Mucosa of gallbladder (tissue), 1 donor: ENCODE data around the gene AGBL1. TPM values are rescaled to one million over a fixed set of nuclear protein-coding genes. Genes with fewer than 3 reads are reported as not detected.

ENCODE experiments used
- DNase-seq: peaks from one replicate; pipeline ENCODE4 v3.0.0-alpha.2; 2020; ENCODE audit warnings: low spot score
- total RNA-seq: library from RNA; stranded (reverse); gene quantifications from one replicate; pipeline ENCODE4 v1.2.1, GENCODE V29; 2021
- donor health status: DM: no; HTN: no; CAD: no.

AGBL1 gene
- total RNA-seq, 1 donor from 2014 or later: not detected

DNA sequence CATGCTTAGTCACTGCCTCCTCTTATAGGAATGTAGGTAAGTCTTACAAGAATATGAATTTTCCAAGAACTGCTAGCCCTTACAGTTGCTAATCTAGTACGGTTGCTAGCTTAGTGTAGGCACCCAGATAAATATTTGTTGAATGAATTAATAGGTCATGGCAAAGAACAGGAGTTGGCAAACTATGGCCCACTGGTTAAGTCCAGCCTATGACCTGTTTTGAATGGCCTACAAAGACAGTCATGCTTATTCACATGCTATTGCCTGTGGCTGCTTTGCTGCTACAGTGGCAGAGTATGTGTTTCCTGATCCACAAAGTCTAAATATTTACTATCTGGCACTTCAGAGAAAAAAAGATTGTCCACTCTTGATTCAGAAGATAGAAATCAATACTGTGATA, 631.8 kb downstream of the AGBL1 start:
- no peak for DNase-seq

DNA sequence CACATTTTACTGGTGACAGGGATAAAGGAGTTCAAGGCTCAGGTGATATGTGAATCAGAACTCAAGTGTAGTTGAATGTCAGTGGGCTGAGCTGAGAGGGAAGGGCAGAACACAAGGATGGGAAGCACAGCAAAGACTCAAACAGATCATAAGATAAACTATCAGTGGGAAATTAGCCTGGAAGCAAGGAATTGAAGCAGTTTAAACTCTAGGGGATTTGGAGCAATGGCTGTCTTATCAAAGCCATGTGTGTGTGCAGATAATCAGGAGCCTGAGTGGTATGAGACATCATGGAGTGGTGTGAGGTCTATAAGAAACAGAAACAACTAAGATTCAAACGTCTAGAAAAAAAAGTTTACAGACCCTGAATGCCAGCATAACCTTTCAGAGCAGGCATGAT, 634.6 kb downstream of the AGBL1 start:
- DNase-seq: no peak

DNA sequence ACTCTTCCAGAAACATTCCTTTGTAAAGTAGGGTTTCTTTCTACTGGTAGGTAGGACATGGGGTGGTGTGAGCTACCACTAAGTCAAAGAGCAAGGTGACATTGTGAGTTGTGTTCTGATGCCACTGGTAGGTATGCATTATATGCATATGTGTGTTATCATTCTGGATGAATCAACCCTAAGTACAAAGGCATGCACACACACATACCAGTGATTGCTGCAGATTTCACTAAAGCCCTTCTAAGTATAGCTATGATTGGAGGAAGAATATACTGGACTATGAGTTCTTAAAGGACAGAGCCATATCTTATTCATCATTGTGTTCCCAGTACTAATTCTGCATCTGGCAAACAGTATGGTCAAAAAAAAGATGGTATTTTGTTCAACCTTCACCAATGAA, 646.0 kb downstream of the AGBL1 start:
- no peak for DNase-seq

DNA sequence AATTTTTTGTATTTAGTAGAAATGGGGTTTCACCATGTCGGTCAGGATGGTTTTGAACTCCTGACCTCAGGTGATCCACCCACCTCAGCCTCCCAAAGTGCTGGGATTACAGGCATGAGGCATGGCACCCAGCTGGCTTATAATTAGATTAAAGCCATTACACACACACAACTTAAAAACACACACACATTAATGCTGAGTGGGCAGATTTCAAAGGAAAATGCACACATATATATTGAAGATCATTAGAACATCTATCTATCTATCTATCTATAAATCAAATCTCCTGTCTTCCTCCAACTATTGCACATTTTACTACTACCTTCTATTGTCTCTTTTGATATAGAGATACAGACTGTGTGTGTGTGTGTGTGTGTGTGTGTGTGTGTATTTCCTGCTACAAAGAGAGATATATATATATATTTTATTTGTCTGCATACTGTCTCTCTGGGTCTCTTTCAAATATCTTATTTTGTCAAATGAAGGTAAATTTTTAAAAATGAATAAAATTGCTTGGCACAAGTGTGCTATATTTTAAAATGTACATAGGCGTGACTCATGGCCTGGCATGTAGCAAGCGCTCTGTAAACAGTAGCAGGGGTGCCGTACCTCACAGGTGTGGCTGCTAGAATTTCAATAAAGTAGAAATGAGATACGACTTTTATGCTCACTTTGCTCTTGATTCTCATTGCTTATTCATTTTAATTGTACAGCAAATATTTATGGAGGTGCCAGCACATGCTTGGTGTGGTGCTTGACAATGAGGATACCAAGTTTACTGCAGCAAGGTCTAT, 655.8 kb downstream of the AGBL1 start:
- DNase-seq: no peak

DNA sequence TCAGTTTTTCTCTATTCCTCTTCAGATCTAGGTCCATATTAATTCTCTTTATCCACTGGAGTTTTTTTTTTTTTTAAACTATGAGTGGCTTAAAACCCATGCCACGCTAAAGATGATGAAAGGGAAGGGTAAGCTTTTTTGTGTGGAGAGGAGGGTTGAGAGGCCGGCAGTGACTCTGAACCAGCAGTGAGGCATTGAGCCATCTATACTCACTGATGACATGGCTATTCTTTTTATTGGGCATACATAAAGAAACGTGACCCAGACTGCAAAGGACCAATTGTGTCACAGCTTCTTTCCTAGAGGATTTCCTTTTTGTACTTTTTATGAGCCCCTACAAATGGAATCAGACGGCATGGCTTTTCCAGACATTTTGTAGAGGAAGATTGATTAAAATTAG, 662.2 kb downstream of the AGBL1 start:
- no peak for DNase-seq

DNA sequence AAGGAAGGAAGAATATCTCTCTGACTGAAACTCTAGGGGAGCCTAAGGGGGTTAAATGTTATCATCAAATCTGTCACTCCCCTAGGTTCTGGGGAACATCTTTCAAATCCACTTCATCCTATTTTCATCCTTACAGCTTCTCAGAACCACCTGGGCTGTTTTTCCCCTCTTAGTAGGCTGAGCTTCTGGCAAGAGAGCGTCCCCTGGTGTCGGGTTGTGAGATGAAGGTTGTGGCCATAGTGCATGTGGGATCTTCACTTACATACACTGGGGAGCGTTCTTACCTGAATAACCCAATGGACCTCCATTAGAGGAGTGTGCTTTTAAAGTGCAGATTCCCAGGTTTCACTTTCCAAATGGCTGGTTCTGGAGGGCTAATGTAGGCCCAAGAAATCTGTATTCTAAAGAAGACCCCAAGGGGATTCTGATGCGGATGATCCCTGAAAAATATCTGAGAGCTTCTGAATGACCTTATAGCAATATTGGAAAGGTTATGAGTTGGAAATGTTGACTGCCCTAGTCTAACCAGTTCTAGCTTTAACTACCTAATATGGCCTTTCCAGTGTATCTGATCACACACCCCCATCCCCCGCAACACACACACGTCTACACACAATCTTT, 663.7 kb downstream of the AGBL1 start:
- DNase-seq: peak; percentile 11

GRCh38 chr15:86744198-86744780, 664.6 kb downstream of the AGBL1 start:
- DNase-seq: no peak

GRCh38 chr15:86751116-86751515, 671.4 kb downstream of the AGBL1 start:
- DNase-seq: no peak

DNA sequence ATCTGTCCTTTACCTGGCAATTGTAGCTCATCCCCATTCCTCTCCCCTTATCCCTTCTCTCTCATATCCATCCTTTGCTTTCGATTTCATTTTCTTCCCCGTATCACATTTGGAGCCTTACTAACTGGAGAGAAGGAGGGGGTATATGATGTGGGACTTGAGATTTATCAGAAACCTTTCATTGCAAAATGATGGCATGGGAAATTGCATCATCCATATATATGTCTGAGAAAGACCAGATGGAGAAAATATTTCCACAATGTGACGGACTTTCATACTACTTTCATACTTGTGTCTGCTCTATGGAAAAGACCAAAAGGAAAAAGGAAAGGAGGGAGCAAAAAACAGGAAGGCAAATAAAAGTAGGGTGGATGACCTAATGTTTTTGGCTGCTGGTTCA, 675.2 kb downstream of the AGBL1 start:
- DNase-seq: no peak

GRCh38 chr15:86756688-86757087, 677.0 kb downstream of the AGBL1 start:
- DNase-seq: no peak

DNA sequence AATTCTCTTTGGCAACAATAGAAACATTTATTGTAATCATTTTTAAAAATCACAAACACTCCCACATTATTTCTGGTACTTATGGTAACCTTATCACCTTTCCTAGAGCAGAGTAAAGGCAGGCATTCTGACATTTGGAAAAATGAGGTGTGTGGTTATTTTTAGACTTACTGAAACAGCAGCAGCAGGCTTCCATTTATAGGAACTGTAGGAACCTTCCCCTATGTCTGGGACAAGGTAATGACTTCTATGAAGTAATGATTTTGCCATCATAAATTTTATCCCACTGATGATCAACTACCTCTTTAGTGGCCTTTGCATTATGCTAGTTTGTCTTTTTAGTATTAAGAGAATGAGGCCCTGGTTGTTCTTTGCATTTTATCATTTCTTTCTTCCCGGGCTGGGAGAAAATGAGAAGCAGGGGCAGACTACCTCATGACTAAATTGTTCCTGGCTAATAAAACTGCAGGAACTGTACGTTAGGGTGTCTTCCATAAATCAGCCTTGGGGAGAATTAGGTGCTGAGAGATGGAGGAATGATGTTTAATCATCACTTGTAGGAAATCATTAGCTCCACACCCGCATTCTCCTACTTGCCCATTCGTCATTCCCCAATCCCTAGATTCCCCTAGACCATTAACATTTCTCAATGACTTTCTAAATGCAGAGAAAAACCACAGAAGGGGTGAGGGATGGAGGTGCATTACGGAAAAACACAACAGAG, 680.3 kb downstream of the AGBL1 start:
- DNase-seq: no peak

DNA sequence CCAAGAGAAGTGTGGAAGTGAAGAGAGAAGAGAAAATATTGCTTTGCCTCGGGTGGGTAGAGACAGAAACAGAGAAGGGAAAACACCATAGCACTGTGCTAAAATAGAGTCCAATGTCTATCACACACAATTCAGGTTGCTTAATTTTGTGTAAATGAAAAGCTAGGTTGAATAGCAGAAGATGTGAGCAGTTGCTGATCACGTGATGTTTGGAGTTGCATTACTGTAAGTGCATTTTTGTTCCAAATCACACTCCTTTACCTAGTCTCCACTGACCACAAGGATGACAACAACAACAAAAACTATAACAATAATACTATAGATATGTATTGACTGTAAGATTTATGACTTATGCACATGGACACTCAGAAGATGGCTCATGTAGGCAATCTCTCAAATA, 683.2 kb downstream of the AGBL1 start:
- DNase-seq: no peak

DNA sequence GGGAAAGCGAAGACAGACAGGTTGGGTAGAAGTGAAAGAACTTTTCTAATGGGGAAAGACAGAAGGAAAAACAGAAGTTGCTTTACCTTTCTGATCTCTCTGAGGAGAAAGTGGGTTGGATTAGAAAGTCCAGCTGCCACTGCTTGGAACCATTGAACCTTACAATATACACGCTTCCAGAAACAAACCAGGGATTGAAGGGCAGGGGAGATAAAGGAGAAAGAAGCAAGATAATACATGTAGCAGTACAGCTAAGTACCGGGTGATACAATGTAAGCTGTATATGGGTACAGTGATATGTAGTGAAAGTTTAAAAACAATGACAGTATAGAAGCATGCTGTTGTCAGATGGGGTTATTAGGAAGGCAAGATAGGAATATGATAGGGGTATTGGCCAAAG, 684.4 kb downstream of the AGBL1 start:
- DNase-seq: no peak

- DNase-seq: no peak
Measured at GRCh38 chr15:86765281-86765680, 685.6 kb downstream of the AGBL1 start.

- no peak for DNase-seq
Measured at GRCh38 chr15:86772369-86773059, 692.8 kb downstream of the AGBL1 start.

GRCh38 chr15:86773736-86774135, 694.1 kb downstream of the AGBL1 start:
- no peak for DNase-seq

GRCh38 chr15:86776145-86776544, 696.5 kb downstream of the AGBL1 start:
- no peak for DNase-seq

- no peak for DNase-seq
Measured at GRCh38 chr15:86796521-86796920, 716.9 kb downstream of the AGBL1 start.

DNA sequence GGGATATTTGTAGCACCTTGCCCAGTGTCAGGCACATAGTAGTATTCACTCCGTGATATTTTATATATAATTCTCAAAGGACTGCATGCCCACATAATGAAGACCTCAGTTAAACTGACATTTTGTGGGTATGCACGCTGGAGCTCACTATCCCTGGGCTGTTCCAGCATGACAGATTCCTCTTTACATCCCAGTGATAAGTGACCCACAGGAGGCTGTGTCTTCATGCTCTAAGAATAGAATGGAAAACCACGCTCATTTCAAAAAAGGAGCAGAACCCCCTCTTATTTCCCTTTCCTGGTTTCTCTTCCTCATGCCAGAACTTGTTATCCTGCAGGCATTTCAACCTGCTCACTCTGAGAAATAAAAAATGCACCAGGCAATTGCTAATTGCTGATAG, 717.5 kb downstream of the AGBL1 start:
- DNase-seq: no peak

- DNase-seq: no peak
Measured at GRCh38 chr15:86799226-86799625, 719.6 kb downstream of the AGBL1 start.

DNA sequence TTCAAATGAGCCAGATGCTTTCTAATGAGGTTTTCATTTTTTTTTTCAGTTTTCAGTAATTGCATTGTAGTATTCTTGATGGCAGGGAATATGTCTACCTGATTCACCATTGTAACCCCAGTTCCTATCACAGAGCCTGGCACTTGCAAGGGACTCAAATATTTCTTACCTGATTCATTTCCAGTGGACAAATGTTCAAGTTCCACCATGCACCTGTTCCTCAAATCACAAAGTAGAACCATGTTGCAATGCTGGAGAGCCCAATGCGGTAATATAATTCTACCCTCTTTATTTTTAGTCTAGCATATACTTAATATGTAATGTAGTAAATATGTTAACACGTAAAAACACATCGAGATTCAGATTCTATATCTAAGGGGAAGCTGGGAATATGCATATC, 722.6 kb downstream of the AGBL1 start:
- no peak for DNase-seq

DNA sequence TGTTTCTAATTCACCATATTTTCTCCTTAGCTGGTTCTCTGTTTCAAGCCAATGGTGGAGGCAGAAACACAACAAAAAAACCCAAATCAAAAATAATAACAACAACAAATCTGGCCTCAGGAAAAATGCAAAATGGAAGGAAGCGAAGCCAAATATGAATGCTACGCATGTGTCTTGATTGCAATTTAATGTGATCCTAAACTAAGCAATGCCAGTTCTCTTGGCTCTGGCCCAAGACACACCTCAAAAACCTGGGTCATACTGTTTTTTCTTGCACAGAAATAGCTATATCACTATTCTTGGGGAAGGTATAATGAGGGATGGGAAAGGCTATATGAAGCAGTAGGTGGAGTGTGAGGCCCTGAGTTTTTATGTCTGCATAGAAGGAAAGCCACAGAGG, 724.7 kb downstream of the AGBL1 start:
- DNase-seq: no peak
